Measurements from ENCODE around the gene JAK1. TPM values are rescaled to one million over a fixed set of nuclear protein-coding genes. Genes with fewer than 3 reads are reported as not detected.

JAK1 gene
- total RNA-seq, 1 experiment from 2014 or later: 130 TPM

DNA sequence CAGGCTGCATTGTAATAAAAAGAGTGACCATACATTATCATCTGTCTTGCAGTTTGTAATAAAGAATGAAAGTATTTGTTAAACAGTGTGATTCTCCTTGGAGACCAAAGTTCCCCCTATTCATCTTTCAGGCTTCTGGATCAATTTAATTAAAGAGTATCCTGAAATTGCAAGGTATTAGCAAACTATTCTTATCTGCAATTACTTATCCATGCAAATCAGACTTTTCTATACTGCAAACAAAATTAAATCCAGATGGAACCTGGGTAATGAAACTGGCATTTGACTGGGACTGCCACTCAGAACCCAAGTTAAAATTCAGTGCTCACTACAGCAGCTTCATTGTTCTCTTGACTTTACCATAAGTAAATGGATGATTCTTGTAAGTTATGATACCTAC, 37.1 kb downstream of the JAK1 start:
- Mint-ChIP-seq H3K4me3 (ENCODE audit: low read depth, unreplicated experiment) (no peak overlapping the region), H3K4me1 (ENCODE audit: low read depth, unreplicated experiment) (peaks cover 24% of the 10 kb centered on the region), H3K9me3 (ENCODE audit: low read depth, unreplicated experiment) (no peaks in the 10 kb centered on the region), H3K27ac (ENCODE audit: unreplicated experiment) (no peak overlapping the region), H3K27me3 (ENCODE audit: unreplicated experiment) (no peaks in the 10 kb centered on the region), H3K36me3 (ENCODE audit: insufficient read depth, unreplicated experiment) (peaks cover 8% of the 10 kb centered on the region)
- CTCF ChIA-PET: no interaction called here
- TF ChIP-seq, protein P1, sequence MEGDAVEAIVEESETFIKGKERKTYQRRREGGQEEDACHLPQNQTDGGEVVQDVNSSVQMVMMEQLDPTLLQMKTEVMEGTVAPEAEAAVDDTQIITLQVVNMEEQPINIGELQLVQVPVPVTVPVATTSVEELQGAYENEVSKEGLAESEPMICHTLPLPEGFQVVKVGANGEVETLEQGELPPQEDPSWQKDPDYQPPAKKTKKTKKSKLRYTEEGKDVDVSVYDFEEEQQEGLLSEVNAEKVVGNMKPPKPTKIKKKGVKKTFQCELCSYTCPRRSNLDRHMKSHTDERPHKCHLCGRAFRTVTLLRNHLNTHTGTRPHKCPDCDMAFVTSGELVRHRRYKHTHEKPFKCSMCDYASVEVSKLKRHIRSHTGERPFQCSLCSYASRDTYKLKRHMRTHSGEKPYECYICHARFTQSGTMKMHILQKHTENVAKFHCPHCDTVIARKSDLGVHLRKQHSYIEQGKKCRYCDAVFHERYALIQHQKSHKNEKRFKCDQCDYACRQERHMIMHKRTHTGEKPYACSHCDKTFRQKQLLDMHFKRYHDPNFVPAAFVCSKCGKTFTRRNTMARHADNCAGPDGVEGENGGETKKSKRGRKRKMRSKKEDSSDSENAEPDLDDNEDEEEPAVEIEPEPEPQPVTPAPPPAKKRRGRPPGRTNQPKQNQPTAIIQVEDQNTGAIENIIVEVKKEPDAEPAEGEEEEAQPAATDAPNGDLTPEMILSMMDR (IDR thresholded peaks at IDR 0.05; ENCODE audit: unreplicated experiment): no peak
- no TSS peak for BruUV-seq (replicated peaks)
- intact Hi-C loops (cut with micrococcal nuclease; ENCODE audit: unreplicated experiment): no loop called here
- DNase-seq: no peak

DNA sequence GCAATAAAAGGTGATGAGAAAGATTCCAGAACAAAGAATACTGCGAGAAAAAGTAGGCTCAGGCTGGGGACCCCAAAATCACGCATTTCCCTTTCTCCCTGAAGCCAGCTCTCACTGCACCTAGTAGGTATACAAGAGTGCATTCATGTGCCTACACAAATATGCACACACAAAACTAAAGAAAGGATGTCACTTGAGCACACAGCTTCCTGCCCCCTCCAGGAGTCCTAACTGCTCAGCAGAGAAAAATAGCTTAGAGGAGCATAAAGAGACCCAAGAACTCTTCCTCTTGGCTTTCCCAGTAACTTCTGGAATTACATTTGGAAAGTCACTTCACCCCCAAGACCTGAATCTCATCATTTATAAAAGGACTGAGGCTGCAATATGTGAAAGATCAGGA, 38.0 kb downstream of the JAK1 start:
- Mint-ChIP-seq H3K4me3 (ENCODE audit: low read depth, unreplicated experiment) (no peak overlapping the region), H3K36me3 (ENCODE audit: insufficient read depth, unreplicated experiment) (peaks cover 8% of the 10 kb centered on the region), H3K27me3 (ENCODE audit: unreplicated experiment) (no peaks in the 10 kb centered on the region), H3K27ac (ENCODE audit: unreplicated experiment) (no peak overlapping the region), H3K4me1 (ENCODE audit: low read depth, unreplicated experiment) (peaks cover 22% of the 10 kb centered on the region), H3K9me3 (ENCODE audit: low read depth, unreplicated experiment) (no peaks in the 10 kb centered on the region)
- no peak for DNase-seq
- CTCF ChIA-PET: no interaction called here
- BruUV-seq (replicated peaks): no TSS peak
- intact Hi-C loops (cut with micrococcal nuclease; ENCODE audit: unreplicated experiment): no loop called here
- TF ChIP-seq, protein P1 (IDR thresholded peaks at IDR 0.05; ENCODE audit: unreplicated experiment): no peak

DNA sequence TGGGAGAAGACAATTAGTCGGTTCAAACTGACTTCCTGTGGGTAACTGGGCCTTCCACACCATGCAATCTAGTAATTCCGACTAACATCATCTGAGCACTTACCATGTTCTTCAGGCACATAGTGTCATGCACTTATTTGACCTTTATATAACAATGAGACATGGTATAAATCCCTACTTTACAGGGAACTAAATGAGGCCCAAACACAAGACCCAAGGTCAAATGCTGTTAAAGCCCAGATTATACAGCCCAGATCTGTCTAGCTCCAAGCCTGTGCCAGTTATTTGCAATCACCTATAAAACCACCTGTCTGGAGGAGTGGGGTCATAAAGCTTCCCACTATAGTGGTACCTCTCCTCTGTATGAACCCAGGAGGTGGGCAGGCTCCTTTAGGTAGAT, 40.8 kb downstream of the JAK1 start:
- Mint-ChIP-seq H3K4me1 (ENCODE audit: low read depth, unreplicated experiment) (peaks cover 47% of the 10 kb centered on the region), H3K27ac (ENCODE audit: unreplicated experiment) (peak overlapping the region; percentile 4), H3K36me3 (ENCODE audit: insufficient read depth, unreplicated experiment) (peaks cover 8% of the 10 kb centered on the region), H3K9me3 (ENCODE audit: low read depth, unreplicated experiment) (no peaks in the 10 kb centered on the region), H3K27me3 (ENCODE audit: unreplicated experiment) (no peaks in the 10 kb centered on the region), H3K4me3 (ENCODE audit: low read depth, unreplicated experiment) (no peak overlapping the region)
- intact Hi-C loops (cut with micrococcal nuclease; ENCODE audit: unreplicated experiment): no loop called here
- TF ChIP-seq, protein P1 (IDR thresholded peaks at IDR 0.05; ENCODE audit: unreplicated experiment): no peak
- no peak for DNase-seq
- no TSS peak for BruUV-seq (replicated peaks)
- CTCF ChIA-PET: no interaction called here

DNA sequence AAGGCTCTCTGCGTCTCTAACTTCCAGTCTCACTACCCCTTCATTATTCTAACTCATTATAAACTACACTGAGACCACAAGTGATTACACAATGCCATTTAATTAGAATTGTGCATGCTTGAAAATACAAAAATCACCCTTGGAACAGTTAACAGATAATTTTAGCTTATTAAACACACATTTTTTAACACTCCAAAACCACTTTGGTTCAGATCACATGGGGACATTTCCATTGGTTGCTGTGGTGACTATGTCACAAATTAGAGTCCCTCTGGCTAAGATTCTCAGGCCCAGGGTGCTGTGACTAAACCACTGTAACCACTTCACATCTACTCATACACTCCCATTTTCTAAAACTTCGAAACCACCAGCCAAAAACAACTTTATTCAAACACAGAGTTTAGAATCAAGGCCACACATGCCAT, 43.0 kb downstream of the JAK1 start:
- no peak for DNase-seq
- Mint-ChIP-seq H3K27me3 (ENCODE audit: unreplicated experiment) (no peaks in the 10 kb centered on the region), H3K36me3 (ENCODE audit: insufficient read depth, unreplicated experiment) (peaks cover 11% of the 10 kb centered on the region), H3K27ac (ENCODE audit: unreplicated experiment) (no peak overlapping the region), H3K9me3 (ENCODE audit: low read depth, unreplicated experiment) (no peaks in the 10 kb centered on the region), H3K4me3 (ENCODE audit: low read depth, unreplicated experiment) (no peak overlapping the region), H3K4me1 (ENCODE audit: low read depth, unreplicated experiment) (peaks cover 68% of the 10 kb centered on the region)
- CTCF ChIA-PET: interaction anchor here (1.5 kb wide), 1 partner anchor 11 kb away, joined by 4 read pairs; no protein-coding TSS in a partner anchor
- TF ChIP-seq, protein P1 (IDR thresholded peaks at IDR 0.05; ENCODE audit: unreplicated experiment): no peak
- intact Hi-C loops (cut with micrococcal nuclease; ENCODE audit: unreplicated experiment): no loop called here
- no TSS peak for BruUV-seq (replicated peaks)
